Ectodermal cell (in vitro differentiated cells): ENCODE data around the gene CDK5.
"Not testable (repeated sequence)": the region's sequence is repeated elsewhere in the genome, so short reads cannot be mapped to it uniquely, and the experiment has no call there.

Experiments
- H3K27ac ChIP-seq: 2 replicates; pipeline ENCODE4 v1.7.0; 2013; ENCODE audit warnings: mild to moderate bottlenecking, low read depth, low read length; ENCODE audit not compliant: insufficient read depth, poor library complexity, severe bottlenecking
- H3K27me3 ChIP-seq: 2 replicates; pipeline ENCODE4 v1.7.0; 2013; ENCODE audit warnings: mild to moderate bottlenecking, low read length; ENCODE audit not compliant: insufficient read depth, control insufficient read depth, poor library complexity, severe bottlenecking
- H3K36me3 ChIP-seq: one replicate; pipeline ENCODE4 v1.7.0; 2013; ENCODE audit warnings: low read length; ENCODE audit not compliant: control insufficient read depth, insufficient read depth
- H3K4me1 ChIP-seq: one replicate; pipeline ENCODE4 v1.7.0; 2013; ENCODE audit warnings: low read length; ENCODE audit not compliant: control insufficient read depth, insufficient read depth
- H3K4me3 ChIP-seq: 2 replicates; pipeline ENCODE4 v1.7.0; 2013; ENCODE audit warnings: low read depth, low read length, control low read depth; ENCODE audit not compliant: insufficient read depth
- H3K9me3 ChIP-seq: 2 replicates; pipeline ENCODE4 v1.7.0; 2013; ENCODE audit warnings: mild to moderate bottlenecking, low read length, moderate library complexity; ENCODE audit not compliant: control insufficient read depth
- WGBS, 2 experiments: methylation state at CpG; one replicate each; pipeline ENCODE4 v1.1.7; 2013; ENCODE audit warnings: missing lambda C conversion rate in 2 of 2; 5-methylcytosine and 5-hydroxymethylcytosine counted together

Gene CDK5

DNA sequence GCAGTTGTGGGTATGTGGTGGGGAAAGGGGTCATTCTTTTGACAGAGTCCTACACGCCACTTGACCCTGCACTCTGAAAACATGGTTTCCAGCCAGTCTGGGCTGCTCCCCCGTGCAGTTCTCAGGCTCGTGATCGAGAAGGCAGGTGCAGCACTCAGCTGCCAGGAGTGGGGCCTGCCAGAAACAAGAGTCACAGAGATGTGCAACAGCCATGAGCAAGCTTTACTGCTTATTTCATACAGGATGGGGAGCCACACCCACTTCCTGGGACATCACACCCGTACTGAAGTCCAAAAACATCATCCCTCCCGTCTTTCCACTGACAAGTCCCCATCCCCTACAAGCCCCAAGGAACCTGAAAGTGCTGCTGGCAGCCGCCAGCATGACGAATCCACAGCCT, 42.7 kb downstream of the CDK5 start:
- peaks cover 26% of the 10 kb centered on the region for H3K4me1 ChIP-seq
- WGBS, 2 experiments, result 93 to 94% methylated on average over 8 of the region's 8 CpGs
- no peak overlapping the region for H3K4me3 ChIP-seq
- peaks cover 28% of the 10 kb centered on the region for H3K27me3 ChIP-seq
- no peak overlapping the region for H3K27ac ChIP-seq
- no peaks in the 10 kb centered on the region for H3K36me3 ChIP-seq
- no peaks in the 10 kb centered on the region for H3K9me3 ChIP-seq

DNA sequence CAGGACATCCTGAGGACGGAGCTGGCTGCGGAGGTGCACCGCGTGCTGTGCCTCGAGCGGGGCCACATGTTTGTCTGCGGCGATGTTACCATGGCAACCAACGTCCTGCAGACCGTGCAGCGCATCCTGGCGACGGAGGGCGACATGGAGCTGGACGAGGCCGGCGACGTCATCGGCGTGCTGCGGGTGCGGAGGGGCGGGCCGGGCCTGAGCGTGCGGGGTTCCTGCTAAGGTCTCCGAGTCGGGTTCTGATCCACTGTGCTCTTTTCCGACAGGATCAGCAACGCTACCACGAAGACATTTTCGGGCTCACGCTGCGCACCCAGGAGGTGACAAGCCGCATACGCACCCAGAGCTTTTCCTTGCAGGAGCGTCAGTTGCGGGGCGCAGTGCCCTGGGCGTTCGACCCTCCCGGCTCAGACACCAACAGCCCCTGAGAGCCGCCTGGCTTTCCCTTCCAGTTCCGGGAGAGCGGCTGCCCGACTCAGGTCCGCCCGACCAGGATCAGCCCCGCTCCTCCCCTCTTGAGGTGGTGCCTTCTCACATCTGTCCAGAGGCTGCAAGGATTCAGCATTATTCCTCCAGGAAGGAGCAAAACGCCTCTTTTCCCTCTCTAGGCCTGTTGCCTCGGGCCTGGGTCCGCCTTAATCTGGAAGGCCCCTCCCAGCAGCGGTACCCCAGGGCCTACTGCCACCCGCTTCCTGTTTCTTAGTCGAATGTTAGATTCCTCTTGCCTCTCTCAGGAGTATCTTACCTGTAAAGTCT, 43.8 kb downstream of the CDK5 start:
- H3K4me3 ChIP-seq, result peak overlapping the region; percentile 22
- 69 to 75% methylated on average over 55 of the region's 55 CpGs for WGBS, 2 experiments

DNA sequence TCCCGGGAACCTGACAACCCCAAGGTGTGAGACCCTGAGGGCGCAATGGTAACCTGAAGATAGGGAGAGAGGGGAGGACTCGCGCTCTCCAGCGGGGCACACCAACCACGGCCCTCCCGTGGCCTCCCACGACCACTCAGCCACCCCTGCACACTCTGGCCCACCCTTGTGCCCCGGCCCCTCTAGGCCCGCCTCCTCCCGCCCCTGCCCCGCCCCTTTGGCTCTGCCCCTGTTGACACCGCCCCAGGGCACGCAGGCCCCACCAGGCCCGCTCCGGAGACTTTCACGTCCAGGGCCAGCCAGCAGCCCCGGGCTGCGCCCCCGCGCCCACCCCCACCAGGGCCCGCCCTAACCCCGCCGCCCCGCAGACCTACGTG, 44.4 kb downstream of the CDK5 start:
- 55 to 60% methylated on average over 26 of the region's 26 CpGs for WGBS, 2 experiments
- no peak overlapping the region for H3K27ac ChIP-seq
- no peaks in the 10 kb centered on the region for H3K9me3 ChIP-seq
- H3K4me3 ChIP-seq, result no peak overlapping the region
- no peaks in the 10 kb centered on the region for H3K36me3 ChIP-seq
- peaks cover 27% of the 10 kb centered on the region for H3K4me1 ChIP-seq
- H3K27me3 ChIP-seq, result peaks cover 12% of the 10 kb centered on the region

More for the DNA sequence above, 43.8 kb downstream of the CDK5 start:
- Histone ChIP-seq H3K27ac (no peak overlapping the region), H3K4me1 (peaks cover 28% of the 10 kb centered on the region), H3K9me3 (no peaks in the 10 kb centered on the region), H3K27me3 (peaks cover 18% of the 10 kb centered on the region), H3K36me3 (no peaks in the 10 kb centered on the region)

DNA sequence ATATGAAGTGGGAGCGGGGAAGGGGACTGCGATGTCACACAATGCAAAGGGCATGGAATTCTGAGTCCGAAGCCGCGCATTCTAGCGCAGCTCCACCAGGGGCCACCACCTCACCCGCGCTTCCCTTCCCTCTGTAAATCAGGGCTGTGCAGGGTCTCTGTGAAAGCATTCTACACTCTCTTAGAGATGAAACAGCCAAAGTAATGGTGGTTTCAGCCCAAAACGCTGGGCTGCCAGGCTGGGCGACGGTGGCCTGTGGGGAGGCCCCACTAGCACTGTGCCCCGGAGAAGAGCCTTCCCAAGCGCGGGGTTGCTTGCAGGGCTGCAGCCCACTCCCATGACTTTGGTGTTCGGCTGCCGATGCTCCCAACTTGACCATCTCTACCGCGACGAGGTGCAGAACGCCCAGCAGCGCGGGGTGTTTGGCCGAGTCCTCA, 44.8 kb downstream of the CDK5 start:
- Histone ChIP-seq H3K9me3 (no peaks in the 10 kb centered on the region), H3K27ac (no peak overlapping the region), H3K27me3 (peaks cover 8% of the 10 kb centered on the region), H3K4me1 (peaks cover 31% of the 10 kb centered on the region), H3K36me3 (no peaks in the 10 kb centered on the region), H3K4me3 (no peak overlapping the region)
- WGBS, 2 experiments, result 42 to 43% methylated on average over 23 of the region's 23 CpGs

- WGBS, 2 experiments, result 85 to 89% methylated on average over 6 of the region's 6 CpGs
- Histone ChIP-seq H3K36me3 (no peaks in the 10 kb centered on the region), H3K27me3 (peaks cover under 1% of the 10 kb centered on the region), H3K4me3 (no peak overlapping the region), H3K9me3 (no peaks in the 10 kb centered on the region), H3K27ac (no peak overlapping the region), H3K4me1 (peaks cover 33% of the 10 kb centered on the region)
Observed at GRCh38 chr7:151012031-151012692, 45.5 kb downstream of the CDK5 start.

GRCh38 chr7:151011616-151012015, 46.1 kb downstream of the CDK5 start:
- not testable (repeated sequence) for H3K27ac ChIP-seq, H3K9me3 ChIP-seq, H3K36me3 ChIP-seq, H3K27me3 ChIP-seq, H3K4me3 ChIP-seq
- H3K4me1 ChIP-seq, result peaks cover 33% of the 10 kb centered on the region
- 85 to 86% methylated on average over 12 of the region's 12 CpGs for WGBS, 2 experiments

DNA sequence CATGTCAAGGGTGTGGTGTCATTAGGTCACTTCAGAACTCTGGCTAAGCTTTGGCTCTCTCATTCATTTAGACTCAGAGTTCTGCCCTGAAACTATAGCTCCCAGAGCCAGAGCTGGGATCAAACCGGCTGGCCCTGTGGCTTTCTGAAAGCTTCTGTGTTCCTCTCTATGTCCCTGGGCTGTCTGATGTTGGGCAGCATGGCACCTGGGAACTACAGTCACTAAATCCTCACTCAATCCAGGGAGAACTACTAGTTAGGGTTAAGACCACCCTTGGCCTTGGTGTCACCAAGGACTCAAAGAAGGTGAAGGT, 46.6 kb downstream of the CDK5 start:
- Histone ChIP-seq H3K4me3 (peak overlapping the region; percentile 34), H3K27ac (no peak overlapping the region), H3K27me3 (no peaks in the 10 kb centered on the region), H3K4me1 (peaks cover 33% of the 10 kb centered on the region), H3K36me3 (no peaks in the 10 kb centered on the region), H3K9me3 (no peaks in the 10 kb centered on the region)
- WGBS, 2 experiments, result 62 to 73% methylated on average over 1 of the region's 1 CpG

DNA sequence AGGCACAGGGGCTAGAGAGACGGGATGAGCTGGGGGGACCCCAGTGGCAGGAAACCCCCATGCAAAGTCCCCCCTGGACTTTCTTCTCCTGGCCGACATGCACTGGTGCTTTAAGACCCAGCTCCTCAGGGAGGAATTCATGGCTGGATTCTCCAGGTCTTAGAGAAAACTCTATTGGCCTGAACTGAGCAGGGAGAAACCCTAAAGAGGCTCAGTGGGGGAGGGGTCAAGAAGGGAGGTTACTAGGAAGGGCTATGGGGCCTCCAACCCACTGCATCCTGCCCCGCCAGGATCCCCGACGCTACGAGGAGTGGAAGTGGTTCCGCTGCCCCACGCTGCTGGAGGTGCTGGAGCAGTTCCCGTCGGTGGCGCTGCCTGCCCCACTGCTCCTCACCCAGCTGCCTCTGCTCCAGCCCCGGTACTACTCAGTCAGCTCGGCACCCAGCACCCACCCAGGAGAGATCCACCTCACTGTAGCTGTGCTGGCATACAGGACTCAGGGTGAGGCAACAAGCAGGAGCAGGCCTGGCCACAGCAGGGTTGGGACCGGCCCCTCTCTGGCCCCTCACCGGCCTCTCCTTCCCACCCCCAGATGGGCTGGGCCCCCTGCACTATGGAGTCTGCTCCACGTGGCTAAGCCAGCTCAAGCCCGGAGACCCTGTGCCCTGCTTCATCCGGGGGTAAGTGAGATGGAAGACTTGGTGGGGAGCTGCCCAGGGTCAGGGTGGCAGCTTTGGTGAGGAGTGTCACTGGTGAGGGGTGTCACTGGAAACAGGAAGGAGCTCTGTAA, 47.2 kb downstream of the CDK5 start:
- no peaks in the 10 kb centered on the region for H3K27me3 ChIP-seq
- no peaks in the 10 kb centered on the region for H3K9me3 ChIP-seq
- H3K4me1 ChIP-seq, result peaks cover 33% of the 10 kb centered on the region
- no peak overlapping the region for H3K27ac ChIP-seq
- H3K36me3 ChIP-seq, result no peaks in the 10 kb centered on the region
- peak overlapping the region; percentile 34 for H3K4me3 ChIP-seq
- WGBS, 2 experiments, result 21 to 25% methylated on average over 18 of the region's 18 CpGs

DNA sequence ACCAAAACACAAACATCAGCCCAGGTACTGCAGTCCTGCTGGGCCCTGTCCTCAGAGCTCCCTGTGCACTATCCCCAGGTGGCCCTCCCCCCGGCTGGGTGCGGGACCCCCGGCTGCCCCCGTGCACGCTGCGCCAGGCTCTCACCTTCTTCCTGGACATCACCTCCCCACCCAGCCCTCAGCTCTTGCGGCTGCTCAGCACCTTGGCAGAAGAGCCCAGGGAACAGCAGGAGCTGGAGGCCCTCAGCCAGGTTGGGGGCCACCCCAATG, 47.7 kb downstream of the CDK5 start:
- Histone ChIP-seq H3K4me1 (peaks cover 33% of the 10 kb centered on the region), H3K36me3 (no peaks in the 10 kb centered on the region), H3K4me3 (peak overlapping the region; percentile 34), H3K27ac (no peak overlapping the region), H3K27me3 (no peaks in the 10 kb centered on the region), H3K9me3 (no peaks in the 10 kb centered on the region)
- WGBS, 2 experiments, result 50 to 54% methylated on average over 7 of the region's 7 CpGs

DNA sequence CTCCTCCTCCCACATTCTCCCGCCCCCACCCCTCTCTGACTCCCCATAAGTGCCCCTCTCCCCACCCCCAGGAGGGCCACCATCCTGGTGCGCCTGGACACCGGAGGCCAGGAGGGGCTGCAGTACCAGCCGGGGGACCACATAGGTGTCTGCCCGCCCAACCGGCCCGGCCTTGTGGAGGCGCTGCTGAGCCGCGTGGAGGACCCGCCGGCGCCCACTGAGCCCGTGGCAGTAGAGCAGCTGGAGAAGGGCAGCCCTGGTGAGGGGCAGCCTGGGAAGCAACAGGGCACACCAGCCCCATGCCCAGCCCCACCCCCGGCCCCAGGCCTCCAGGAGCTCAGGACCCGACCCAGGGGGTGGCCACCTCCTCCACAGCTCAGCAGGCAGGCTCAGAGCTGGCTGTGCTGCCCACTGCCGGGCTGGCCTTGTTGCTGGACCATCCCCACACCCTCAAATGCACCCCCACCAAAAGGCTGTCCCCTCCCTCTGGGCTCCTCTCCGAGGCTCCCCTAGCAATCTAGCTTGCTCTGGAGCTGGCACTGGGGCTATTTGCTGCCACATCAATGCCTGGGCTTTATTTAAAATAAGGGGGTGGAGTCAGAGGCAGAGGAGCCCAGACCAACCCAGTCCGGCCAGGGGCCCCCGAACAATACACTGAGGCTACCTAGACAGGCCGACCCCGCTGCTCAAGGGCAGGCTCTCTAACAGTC, 48.2 kb downstream of the CDK5 start:
- Histone ChIP-seq H3K27ac (no peak overlapping the region), H3K4me1 (peaks cover 33% of the 10 kb centered on the region), H3K9me3 (no peaks in the 10 kb centered on the region), H3K36me3 (no peaks in the 10 kb centered on the region), H3K4me3 (peak overlapping the region; percentile 34), H3K27me3 (no peaks in the 10 kb centered on the region)
- 74 to 77% methylated on average over 21 to 22 of the region's 22 CpGs for WGBS, 2 experiments
